ENCODE results near the gene MAPK1. TPM values are rescaled to one million over a fixed set of nuclear protein-coding genes. Genes with fewer than 3 reads are reported as not detected.
"Not testable (repeated sequence)": the region's sequence is repeated elsewhere in the genome, so short reads cannot be mapped to it uniquely, and the experiment has no call there.

Gene MAPK1
- polyA plus RNA-seq, 3 donors from 2014 or later = 151 to 168 (median 162) TPM

GRCh38 chr22:21734540-21735199 is 132.8 kb downstream of the MAPK1 start:
- Mint-ChIP-seq H3K27ac (peak overlapping the region; percentile 94 to 98 (median 96)), H3K4me3 (peak overlapping the region; percentile 92 to 98 (median 97)), H3K36me3 (no peaks in the 10 kb centered on the region), H3K9me3 (no peaks in the 10 kb centered on the region), H3K27me3 (ENCODE audit: low read depth in 3 of 3) (peaks cover 8 to 23% (median 22%) of the 10 kb centered on the region in 3 donors), H3K4me1 (peaks cover 67 to 77% of the 10 kb centered on the region in 2 donors)
- DNase-seq = peak in 1 of 3 donors; percentile 36

- no peak for DNase-seq
- Mint-ChIP-seq H3K4me1 (peaks cover 52 to 63% of the 10 kb centered on the region in 2 donors), H3K9me3 (no peaks in the 10 kb centered on the region), H3K36me3 (peaks cover 0 to 3% (median 3%) of the 10 kb centered on the region in 3 donors), H3K27me3 (ENCODE audit: low read depth in 3 of 3) (peaks cover 3 to 7% (median 6%) of the 10 kb centered on the region in 3 donors), H3K4me3 (peak overlapping the region in 1 of 5 donors; percentile 18), H3K27ac (peak overlapping the region in 3 of 6 donors; percentile 51 to 74 (median 58))
Observed at GRCh38 chr22:21731503-21731902, 135.9 kb downstream of the MAPK1 start.

DNA sequence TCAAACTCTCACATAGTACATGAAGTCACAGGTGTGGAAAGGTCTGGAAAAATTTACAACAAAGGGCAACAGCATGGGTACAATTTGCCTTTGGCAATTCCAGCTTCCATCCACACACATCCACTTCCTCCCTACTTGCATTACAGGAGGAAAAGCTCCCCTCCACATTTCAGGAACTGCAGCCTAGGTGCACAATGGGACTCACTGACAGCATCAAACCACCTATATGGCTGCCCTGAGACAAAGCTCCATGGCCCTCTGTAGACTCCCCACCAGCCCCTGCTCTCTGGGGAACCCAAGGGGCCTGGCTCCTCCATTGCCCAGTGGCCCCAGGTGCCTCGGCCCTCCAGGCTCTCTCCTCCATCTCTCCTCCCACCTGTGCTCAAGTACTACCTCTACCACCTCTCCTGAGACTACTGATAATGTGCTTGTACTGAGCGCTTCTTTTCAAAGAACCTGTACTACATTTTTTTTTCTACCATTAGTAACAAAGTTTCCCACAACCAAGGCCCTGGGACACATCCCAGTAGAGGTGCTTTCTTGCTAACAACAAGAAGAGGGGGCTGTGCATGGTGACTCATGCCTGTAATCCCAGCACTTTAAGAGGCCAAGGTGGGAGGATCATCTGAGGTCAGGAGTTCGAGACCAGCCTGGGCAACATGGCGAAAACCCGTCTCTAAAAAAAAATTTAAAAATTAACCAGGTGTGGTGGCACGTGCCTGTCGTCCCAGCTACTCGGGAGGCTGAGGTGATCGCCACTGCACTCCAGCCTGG is 136.7 kb downstream of the MAPK1 start:
- no peaks in the 10 kb centered on the region for H3K9me3 Mint-ChIP-seq
- no peak for DNase-seq
- peaks cover 3 to 7% (median 6%) of the 10 kb centered on the region in 3 donors for H3K27me3 Mint-ChIP-seq (ENCODE audit: low read depth in 3 of 3)
- H3K36me3 Mint-ChIP-seq = peaks cover 0 to 3% (median 3%) of the 10 kb centered on the region in 3 donors
- H3K4me1 Mint-ChIP-seq = peaks cover 58 to 71% of the 10 kb centered on the region in 2 donors
- H3K27ac Mint-ChIP-seq = peak overlapping the region in 3 of 6 donors; percentile 14 to 74 (median 29)
- no peak overlapping the region for H3K4me3 Mint-ChIP-seq

DNA sequence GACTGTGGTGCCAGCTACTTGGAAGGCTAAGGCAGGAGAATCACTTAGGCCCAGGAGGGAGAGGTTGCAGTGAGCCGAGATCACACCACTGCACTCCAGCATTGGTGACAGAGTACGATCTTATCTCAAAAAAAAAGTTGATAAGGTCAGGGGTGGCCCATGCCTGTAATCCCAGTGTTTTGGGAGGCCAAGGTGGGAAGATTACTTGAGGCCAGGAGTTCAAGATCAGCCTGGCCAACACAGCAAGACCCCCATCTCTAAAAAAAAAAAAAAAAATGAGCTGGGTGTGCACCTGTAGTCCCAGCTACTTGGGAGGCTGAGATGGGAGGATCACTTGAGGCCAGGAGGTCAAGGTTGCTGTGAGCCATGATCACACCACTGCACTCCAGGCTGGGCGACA is 138.3 kb downstream of the MAPK1 start:
- Mint-ChIP-seq H3K27ac (peak overlapping the region in 2 of 6 donors; percentile 16 to 40), H3K4me1 (peaks cover 50 to 64% of the 10 kb centered on the region in 2 donors)
- not testable (repeated sequence) for H3K27me3 Mint-ChIP-seq (ENCODE audit: low read depth in 3 of 3)

DNA sequence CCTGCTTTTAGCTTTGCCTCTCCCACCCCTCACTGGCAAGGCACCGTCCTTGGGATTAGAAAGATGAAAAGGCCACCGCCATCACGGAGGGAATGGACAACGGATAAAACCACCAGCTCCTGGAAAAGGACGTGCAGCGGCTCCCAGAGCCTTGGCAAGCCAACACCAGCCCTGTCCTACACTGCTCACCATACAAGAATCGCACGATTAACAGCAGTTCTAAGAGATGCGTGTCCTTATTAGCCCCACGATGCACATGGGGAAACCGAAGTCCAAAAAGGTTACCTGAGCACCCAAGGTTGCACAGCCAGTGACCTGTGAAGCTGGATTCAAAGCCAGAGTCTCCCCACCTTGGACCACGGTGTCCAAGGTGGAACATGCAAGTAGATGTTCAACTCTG is 139.2 kb downstream of the MAPK1 start:
- Mint-ChIP-seq H3K4me3 (no peak overlapping the region), H3K27ac (no peak overlapping the region), H3K4me1 (peaks cover 41 to 55% of the 10 kb centered on the region in 2 donors), H3K36me3 (peaks cover 0 to 6% (median 3%) of the 10 kb centered on the region in 3 donors), H3K9me3 (no peaks in the 10 kb centered on the region), H3K27me3 (ENCODE audit: low read depth in 3 of 3) (no peaks in the 10 kb centered on the region)
- no peak for DNase-seq

More for the DNA sequence above, 138.3 kb downstream of the MAPK1 start:
- not testable (repeated sequence) for H3K9me3 Mint-ChIP-seq, H3K36me3 Mint-ChIP-seq, H3K4me3 Mint-ChIP-seq, DNase-seq

DNA sequence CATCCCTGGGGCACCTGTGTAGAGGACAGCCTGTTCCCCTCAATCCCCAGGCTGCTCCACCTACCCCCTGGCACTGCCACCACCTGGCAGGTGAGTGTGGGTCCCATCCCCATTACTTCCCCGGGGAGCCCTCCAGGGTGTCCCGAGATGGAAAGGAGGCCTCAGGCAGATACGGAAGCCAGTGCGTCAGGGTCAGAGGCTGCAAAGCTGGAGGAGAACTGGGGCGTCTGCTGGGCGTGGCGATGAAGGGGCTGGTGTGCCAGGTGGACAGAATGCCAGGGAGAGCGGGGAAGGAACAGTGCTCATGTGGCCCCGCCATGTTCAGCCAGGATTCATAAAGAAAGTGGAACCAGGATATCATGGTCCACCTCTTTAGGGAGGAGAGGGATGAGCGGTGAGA is 139.7 kb downstream of the MAPK1 start:
- Mint-ChIP-seq H3K4me3 (no peak overlapping the region), H3K4me1 (peaks cover 37 to 50% of the 10 kb centered on the region in 2 donors), H3K36me3 (peaks cover 0 to 6% (median 3%) of the 10 kb centered on the region in 3 donors), H3K27me3 (ENCODE audit: low read depth in 3 of 3) (no peaks in the 10 kb centered on the region), H3K27ac (peak overlapping the region in 1 of 6 donors; percentile 87), H3K9me3 (no peaks in the 10 kb centered on the region)
- no peak for DNase-seq

DNA sequence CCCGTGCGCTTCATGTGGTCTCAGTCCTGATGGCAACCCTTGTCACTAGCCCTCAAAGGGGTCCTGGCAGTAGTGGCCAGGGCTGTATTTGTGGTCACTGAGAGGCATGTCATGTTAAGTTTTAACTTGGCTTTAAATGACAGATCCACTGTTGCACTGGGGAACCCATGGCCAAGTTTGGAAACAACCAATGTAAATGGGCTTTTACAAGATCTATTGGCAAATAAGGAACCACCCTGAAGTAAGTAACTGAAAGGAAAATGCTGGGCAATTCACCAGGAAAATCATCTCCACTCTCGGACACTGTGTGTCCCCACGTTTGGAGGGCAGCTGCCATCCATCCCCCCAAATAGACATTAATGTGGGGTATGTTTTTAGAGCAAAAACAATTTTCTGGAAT is 140.3 kb downstream of the MAPK1 start:
- no peaks in the 10 kb centered on the region for H3K9me3 Mint-ChIP-seq
- H3K27ac Mint-ChIP-seq = peak overlapping the region; percentile 26 to 87 (median 40)
- H3K4me1 Mint-ChIP-seq = peaks cover 37 to 45% of the 10 kb centered on the region in 2 donors
- peak overlapping the region; percentile 12 to 53 (median 36) for H3K4me3 Mint-ChIP-seq
- no peak for DNase-seq
- peaks cover 0 to 6% (median 3%) of the 10 kb centered on the region in 3 donors for H3K36me3 Mint-ChIP-seq
- H3K27me3 Mint-ChIP-seq (ENCODE audit: low read depth in 3 of 3) = no peaks in the 10 kb centered on the region

- DNase-seq = peak; percentile 50 to 67 (median 64)
- no peaks in the 10 kb centered on the region for H3K27me3 Mint-ChIP-seq (ENCODE audit: low read depth in 3 of 3)
- H3K36me3 Mint-ChIP-seq = peaks cover 0 to 8% (median 3%) of the 10 kb centered on the region in 3 donors
- H3K4me1 Mint-ChIP-seq = peaks cover 37 to 43% of the 10 kb centered on the region in 2 donors
- H3K27ac Mint-ChIP-seq = peak overlapping the region; percentile 27 to 89 (median 50)
- no peaks in the 10 kb centered on the region for H3K9me3 Mint-ChIP-seq
- H3K4me3 Mint-ChIP-seq = peak overlapping the region; percentile 32 to 77 (median 65)
Observed at GRCh38 chr22:21726650-21727049, 140.8 kb downstream of the MAPK1 start.

DNA sequence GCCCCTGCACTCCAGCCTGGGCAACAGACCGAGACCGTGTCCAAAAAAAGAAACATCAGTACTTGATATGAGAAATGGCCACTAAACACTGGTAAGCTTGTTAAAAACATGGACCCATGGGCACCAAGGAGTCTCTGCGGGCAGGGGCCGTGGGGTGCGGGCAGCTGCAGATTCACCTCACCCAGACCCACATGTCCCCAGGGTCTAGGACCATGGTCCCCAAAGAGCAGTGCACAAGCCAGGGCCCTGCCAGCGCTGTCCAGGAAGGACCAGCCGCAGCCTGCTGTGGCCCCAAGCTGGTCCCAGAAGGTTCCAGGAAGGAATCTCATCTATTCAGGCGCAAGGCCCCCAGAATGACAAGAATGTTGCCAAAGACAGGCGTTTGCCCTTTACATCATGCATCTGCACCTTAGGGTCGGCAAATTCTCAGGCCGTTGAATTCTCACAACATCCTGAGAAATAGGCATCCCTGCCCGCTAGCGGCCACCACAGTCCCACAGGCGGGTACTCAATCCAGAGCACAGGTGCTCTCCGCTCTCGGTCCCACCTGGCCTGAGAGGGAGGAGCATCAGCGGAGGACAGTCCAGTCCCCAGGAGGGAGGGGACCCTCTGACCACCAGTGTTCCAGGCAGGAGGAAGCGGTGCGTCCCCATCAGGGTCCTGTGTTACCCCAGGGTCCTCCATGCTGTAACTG is 141.3 kb downstream of the MAPK1 start:
- no peak for DNase-seq
- H3K4me3 Mint-ChIP-seq = peak overlapping the region in 2 of 5 donors; percentile 73 to 77
- H3K27me3 Mint-ChIP-seq (ENCODE audit: low read depth in 3 of 3) = no peaks in the 10 kb centered on the region
- peak overlapping the region in 5 of 6 donors; percentile 27 to 89 (median 64) for H3K27ac Mint-ChIP-seq
- peaks cover 0 to 10% (median 3%) of the 10 kb centered on the region in 3 donors for H3K36me3 Mint-ChIP-seq
- H3K9me3 Mint-ChIP-seq = no peaks in the 10 kb centered on the region
- peaks cover 34 to 40% of the 10 kb centered on the region in 2 donors for H3K4me1 Mint-ChIP-seq

DNA sequence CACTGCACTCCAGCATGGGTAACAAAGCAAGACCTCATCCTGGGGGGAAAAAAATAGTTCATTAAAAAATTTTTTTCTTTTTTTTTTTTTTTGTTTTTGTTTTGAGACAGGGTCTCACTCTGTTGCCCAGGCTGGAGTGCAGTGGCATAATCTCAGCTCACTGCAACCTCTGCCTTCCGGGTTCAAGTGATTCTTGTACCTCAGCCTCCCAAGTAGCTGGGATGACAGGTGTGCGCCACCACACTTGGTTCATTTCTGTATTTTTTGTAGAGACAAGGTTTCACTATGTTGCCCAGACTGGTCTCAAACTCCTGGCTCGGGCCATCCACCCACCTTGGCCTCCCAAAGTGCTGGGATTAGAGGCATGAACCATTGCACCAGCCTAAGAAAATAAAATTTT is 142.9 kb downstream of the MAPK1 start:
- H3K27me3 Mint-ChIP-seq (ENCODE audit: low read depth in 3 of 3); DNase-seq; H3K36me3 Mint-ChIP-seq; H3K4me3 Mint-ChIP-seq; H3K27ac Mint-ChIP-seq; H3K9me3 Mint-ChIP-seq: not testable (repeated sequence)
- peaks cover 25 to 30% of the 10 kb centered on the region in 2 donors for H3K4me1 Mint-ChIP-seq

- peaks cover 32% of the 10 kb centered on the region in 2 donors for H3K4me1 Mint-ChIP-seq
- not testable (repeated sequence) for DNase-seq; H3K27me3 Mint-ChIP-seq (ENCODE audit: low read depth in 3 of 3); H3K36me3 Mint-ChIP-seq; H3K9me3 Mint-ChIP-seq; H3K4me3 Mint-ChIP-seq
- peak overlapping the region in 5 of 6 donors; percentile 47 to 73 (median 63) for H3K27ac Mint-ChIP-seq
Observed at GRCh38 chr22:21721195-21721852, 146.1 kb downstream of the MAPK1 start.

DNA sequence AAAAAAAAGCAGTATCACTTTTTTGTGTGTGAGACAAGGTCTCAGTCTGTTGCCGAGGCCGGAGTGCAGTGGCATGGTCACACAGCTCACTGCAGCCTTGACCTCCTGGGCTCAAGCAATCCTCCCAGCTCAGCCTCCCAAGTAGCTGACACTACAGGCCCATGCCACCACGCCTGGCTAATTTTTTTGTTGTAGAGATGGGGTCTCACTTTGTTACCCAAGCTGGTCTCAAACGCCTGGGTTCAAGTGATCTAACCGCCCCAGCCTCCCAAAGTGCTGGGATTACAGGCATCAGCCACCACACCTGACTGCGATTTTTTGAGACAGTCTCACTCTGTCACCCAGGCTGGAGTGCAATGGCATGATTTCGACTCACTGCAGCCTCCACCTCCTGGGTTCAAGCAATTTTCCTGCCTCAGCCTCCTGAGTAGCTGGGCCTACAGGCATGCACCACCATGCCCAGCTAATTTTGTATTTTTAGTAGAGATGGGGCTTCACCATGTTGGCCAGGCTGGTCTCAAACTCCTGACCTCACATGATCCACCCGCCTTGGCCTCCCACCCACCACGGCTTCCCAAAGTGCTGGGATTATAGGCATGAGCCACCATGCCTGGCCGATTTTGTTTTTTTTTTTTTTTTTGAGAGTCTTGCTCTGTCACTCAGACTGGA is 147.1 kb downstream of the MAPK1 start:
- peaks cover 22 to 26% of the 10 kb centered on the region in 2 donors for H3K4me1 Mint-ChIP-seq
- H3K27me3 Mint-ChIP-seq (ENCODE audit: low read depth in 3 of 3); H3K9me3 Mint-ChIP-seq; DNase-seq; H3K4me3 Mint-ChIP-seq; H3K27ac Mint-ChIP-seq; H3K36me3 Mint-ChIP-seq: not testable (repeated sequence)

DNA sequence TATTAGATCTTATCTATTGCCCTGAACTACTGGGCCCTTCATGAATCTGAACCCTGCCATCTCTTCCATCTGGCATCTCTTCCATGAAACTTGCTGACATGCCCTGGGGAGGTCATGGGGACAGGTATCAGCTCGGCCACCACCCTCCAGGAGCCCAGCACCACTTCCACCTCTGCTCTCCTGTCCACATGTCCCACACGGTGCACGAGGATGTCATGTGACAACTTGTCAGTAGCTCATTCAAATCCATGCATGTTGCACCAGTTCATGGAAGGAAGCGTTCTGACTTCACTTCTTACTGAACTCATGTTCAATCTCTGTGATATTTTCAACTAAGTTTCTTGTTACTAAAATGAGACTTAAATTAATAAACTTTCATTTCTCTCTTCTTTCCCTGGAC is 148.4 kb downstream of the MAPK1 start:
- peaks cover 0 to 2% (median 0%) of the 10 kb centered on the region in 3 donors for H3K27me3 Mint-ChIP-seq (ENCODE audit: low read depth in 3 of 3)
- H3K4me3 Mint-ChIP-seq = peak overlapping the region in 2 of 5 donors; percentile 9 to 12
- H3K27ac Mint-ChIP-seq = peak overlapping the region; percentile 33 to 77 (median 60)

More for the DNA sequence above, 148.4 kb downstream of the MAPK1 start:
- DNase-seq = no peak
- H3K4me1 Mint-ChIP-seq = peaks cover 22 to 29% of the 10 kb centered on the region in 2 donors
- H3K36me3 Mint-ChIP-seq = peaks cover 0 to 10% (median 0%) of the 10 kb centered on the region in 3 donors
- no peaks in the 10 kb centered on the region for H3K9me3 Mint-ChIP-seq
